Measurements from ENCODE around the gene SBF2.

The SBF2 gene

GRCh38 chr11:9787981-9788521, 506.0 kb downstream of the SBF2 start:
- Histone ChIP-seq H3K9ac (ENCODE audit: low read length) (peak overlapping the region; percentile 76), H3K27me3 (replicated peaks; ENCODE audit: control insufficient read depth, insufficient read depth, low read length) (no peaks in the 10 kb centered on the region), H3K36me3 (ENCODE audit: control insufficient read depth, insufficient read depth, low read length, severe bottlenecking) (peaks cover 63% of the 10 kb centered on the region), H3K9me3 (ENCODE audit: control insufficient read depth, low read length) (no peaks in the 10 kb centered on the region), H3K4me3 (ENCODE audit: low read length) (no peak overlapping the region), H3K4me1 (ENCODE audit: control insufficient read depth, insufficient read depth, low read length) (peaks cover 54% of the 10 kb centered on the region)
- DNase-seq (ENCODE audit: low read depth), result peak; percentile 87

GRCh38 chr11:9787260-9787659, 506.8 kb downstream of the SBF2 start:
- peaks cover 64% of the 10 kb centered on the region for H3K36me3 ChIP-seq (ENCODE audit: control insufficient read depth, insufficient read depth, low read length, severe bottlenecking)
- H3K4me1 ChIP-seq (ENCODE audit: control insufficient read depth, insufficient read depth, low read length), result peaks cover 54% of the 10 kb centered on the region
- peak overlapping the region; percentile 76 for H3K9ac ChIP-seq (ENCODE audit: low read length)
- no peak for DNase-seq (ENCODE audit: low read depth)
- no peaks in the 10 kb centered on the region for H3K9me3 ChIP-seq (ENCODE audit: control insufficient read depth, low read length)
- H3K4me3 ChIP-seq (ENCODE audit: low read length), result no peak overlapping the region
- no peaks in the 10 kb centered on the region for H3K27me3 ChIP-seq (replicated peaks; ENCODE audit: control insufficient read depth, insufficient read depth, low read length)

GRCh38 chr11:9784602-9785315, 509.3 kb downstream of the SBF2 start:
- Histone ChIP-seq H3K27me3 (replicated peaks; ENCODE audit: control insufficient read depth, insufficient read depth, low read length) (no peaks in the 10 kb centered on the region), H3K9ac (ENCODE audit: low read length) (peak overlapping the region; percentile 65), H3K9me3 (ENCODE audit: control insufficient read depth, low read length) (no peaks in the 10 kb centered on the region), H3K4me3 (ENCODE audit: low read length) (no peak overlapping the region), H3K4me1 (ENCODE audit: control insufficient read depth, insufficient read depth, low read length) (peaks cover 39% of the 10 kb centered on the region), H3K36me3 (ENCODE audit: control insufficient read depth, insufficient read depth, low read length, severe bottlenecking) (peaks cover 82% of the 10 kb centered on the region)
- DNase-seq (ENCODE audit: low read depth), result peak; percentile 39

GRCh38 chr11:9783986-9784385, 510.0 kb downstream of the SBF2 start:
- DNase-seq (ENCODE audit: low read depth), result no peak

GRCh38 chr11:9780929-9781328, 513.1 kb downstream of the SBF2 start:
- Histone ChIP-seq H3K36me3 (ENCODE audit: control insufficient read depth, insufficient read depth, low read length, severe bottlenecking) (peaks cover 76% of the 10 kb centered on the region), H3K4me1 (ENCODE audit: control insufficient read depth, insufficient read depth, low read length) (peaks cover 20% of the 10 kb centered on the region), H3K9me3 (ENCODE audit: control insufficient read depth, low read length) (no peaks in the 10 kb centered on the region), H3K4me3 (ENCODE audit: low read length) (no peak overlapping the region), H3K9ac (ENCODE audit: low read length) (no peak overlapping the region), H3K27me3 (replicated peaks; ENCODE audit: control insufficient read depth, insufficient read depth, low read length) (no peaks in the 10 kb centered on the region)
- no peak for DNase-seq (ENCODE audit: low read depth)

More at GRCh38 chr11:9783986-9784385, 510.0 kb downstream of the SBF2 start:
- Histone ChIP-seq H3K36me3 (ENCODE audit: control insufficient read depth, insufficient read depth, low read length, severe bottlenecking) (peaks cover 82% of the 10 kb centered on the region), H3K27me3 (replicated peaks; ENCODE audit: control insufficient read depth, insufficient read depth, low read length) (no peaks in the 10 kb centered on the region), H3K4me1 (ENCODE audit: control insufficient read depth, insufficient read depth, low read length) (peaks cover 37% of the 10 kb centered on the region), H3K9ac (ENCODE audit: low read length) (peak overlapping the region; percentile 65), H3K9me3 (ENCODE audit: control insufficient read depth, low read length) (no peaks in the 10 kb centered on the region), H3K4me3 (ENCODE audit: low read length) (no peak overlapping the region)

- Histone ChIP-seq H3K36me3 (ENCODE audit: control insufficient read depth, insufficient read depth, low read length, severe bottlenecking) (peaks cover 49% of the 10 kb centered on the region), H3K4me3 (ENCODE audit: low read length) (no peak overlapping the region), H3K27me3 (replicated peaks; ENCODE audit: control insufficient read depth, insufficient read depth, low read length) (no peaks in the 10 kb centered on the region), H3K9me3 (ENCODE audit: control insufficient read depth, low read length) (no peaks in the 10 kb centered on the region), H3K9ac (ENCODE audit: low read length) (no peak overlapping the region), H3K4me1 (ENCODE audit: control insufficient read depth, insufficient read depth, low read length) (peaks cover 17% of the 10 kb centered on the region)
- no peak for DNase-seq (ENCODE audit: low read depth)
Measured at GRCh38 chr11:9777525-9777924, 516.5 kb downstream of the SBF2 start.

GRCh38 chr11:9777066-9777465, 517.0 kb downstream of the SBF2 start:
- H3K4me1 ChIP-seq (ENCODE audit: control insufficient read depth, insufficient read depth, low read length), result peaks cover 17% of the 10 kb centered on the region
- H3K9ac ChIP-seq (ENCODE audit: low read length), result peak overlapping the region; percentile 79
- no peaks in the 10 kb centered on the region for H3K9me3 ChIP-seq (ENCODE audit: control insufficient read depth, low read length)
- H3K4me3 ChIP-seq (ENCODE audit: low read length), result no peak overlapping the region
- no peak for DNase-seq (ENCODE audit: low read depth)
- no peaks in the 10 kb centered on the region for H3K27me3 ChIP-seq (replicated peaks; ENCODE audit: control insufficient read depth, insufficient read depth, low read length)
- H3K36me3 ChIP-seq (ENCODE audit: control insufficient read depth, insufficient read depth, low read length, severe bottlenecking), result peaks cover 48% of the 10 kb centered on the region

GRCh38 chr11:9776203-9776602, 517.8 kb downstream of the SBF2 start:
- no peak for DNase-seq (ENCODE audit: low read depth)
- Histone ChIP-seq H3K36me3 (ENCODE audit: control insufficient read depth, insufficient read depth, low read length, severe bottlenecking) (peaks cover 39% of the 10 kb centered on the region), H3K4me1 (ENCODE audit: control insufficient read depth, insufficient read depth, low read length) (peaks cover 17% of the 10 kb centered on the region), H3K9me3 (ENCODE audit: control insufficient read depth, low read length) (no peaks in the 10 kb centered on the region), H3K4me3 (ENCODE audit: low read length) (peak overlapping the region; percentile 7), H3K9ac (ENCODE audit: low read length) (peak overlapping the region; percentile 79), H3K27me3 (replicated peaks; ENCODE audit: control insufficient read depth, insufficient read depth, low read length) (no peaks in the 10 kb centered on the region)

GRCh38 chr11:9775398-9775779, 518.6 kb downstream of the SBF2 start:
- Histone ChIP-seq H3K4me3 (ENCODE audit: low read length) (peak overlapping the region; percentile 16), H3K9me3 (ENCODE audit: control insufficient read depth, low read length) (no peaks in the 10 kb centered on the region), H3K27me3 (replicated peaks; ENCODE audit: control insufficient read depth, insufficient read depth, low read length) (no peaks in the 10 kb centered on the region), H3K4me1 (ENCODE audit: control insufficient read depth, insufficient read depth, low read length) (peaks cover 21% of the 10 kb centered on the region), H3K9ac (ENCODE audit: low read length) (peak overlapping the region; percentile 79), H3K36me3 (ENCODE audit: control insufficient read depth, insufficient read depth, low read length, severe bottlenecking) (peaks cover 31% of the 10 kb centered on the region)
- no peak for DNase-seq (ENCODE audit: low read depth)

GRCh38 chr11:9774591-9775397, 519.2 kb downstream of the SBF2 start:
- peaks cover 21% of the 10 kb centered on the region for H3K4me1 ChIP-seq (ENCODE audit: control insufficient read depth, insufficient read depth, low read length)
- peak overlapping the region; percentile 79 for H3K9ac ChIP-seq (ENCODE audit: low read length)
- H3K4me3 ChIP-seq (ENCODE audit: low read length), result peak overlapping the region; percentile 16
- DNase-seq (ENCODE audit: low read depth), result peak; percentile 94
- H3K27me3 ChIP-seq (replicated peaks; ENCODE audit: control insufficient read depth, insufficient read depth, low read length), result no peaks in the 10 kb centered on the region
- H3K9me3 ChIP-seq (ENCODE audit: control insufficient read depth, low read length), result no peaks in the 10 kb centered on the region
- H3K36me3 ChIP-seq (ENCODE audit: control insufficient read depth, insufficient read depth, low read length, severe bottlenecking), result peaks cover 25% of the 10 kb centered on the region

GRCh38 chr11:9774109-9774508, 519.9 kb downstream of the SBF2 start:
- Histone ChIP-seq H3K4me1 (ENCODE audit: control insufficient read depth, insufficient read depth, low read length) (peaks cover 23% of the 10 kb centered on the region), H3K9ac (ENCODE audit: low read length) (peak overlapping the region; percentile 79), H3K9me3 (ENCODE audit: control insufficient read depth, low read length) (no peaks in the 10 kb centered on the region), H3K36me3 (ENCODE audit: control insufficient read depth, insufficient read depth, low read length, severe bottlenecking) (peaks cover 18% of the 10 kb centered on the region), H3K27me3 (replicated peaks; ENCODE audit: control insufficient read depth, insufficient read depth, low read length) (no peaks in the 10 kb centered on the region), H3K4me3 (ENCODE audit: low read length) (no peak overlapping the region)
- DNase-seq (ENCODE audit: low read depth), result no peak

All from adipocyte (in vitro differentiated cells).